Measurements from ENCODE around the gene CRHBP. TPM values are rescaled to one million over a fixed set of nuclear protein-coding genes. Genes with fewer than 3 reads are reported as not detected.
"Not testable (repeated sequence)": the region's sequence is repeated elsewhere in the genome, so short reads cannot be mapped to it uniquely, and the experiment has no call there.

Gene CRHBP
- total RNA-seq (2021) (not detected in 2 replicates), Bru-seq, nascent RNA (percentile 11 among the genes with signal in this experiment), BruChase-seq, experiment 1, labeled RNA remaining after a 2-hour chase (percentile 13 among the genes with signal in this experiment), BruChase-seq, experiment 2, labeled RNA remaining after a 6-hour chase (percentile 12 among the genes with signal in this experiment)
- long read RNA-seq = 0 reads

DNA sequence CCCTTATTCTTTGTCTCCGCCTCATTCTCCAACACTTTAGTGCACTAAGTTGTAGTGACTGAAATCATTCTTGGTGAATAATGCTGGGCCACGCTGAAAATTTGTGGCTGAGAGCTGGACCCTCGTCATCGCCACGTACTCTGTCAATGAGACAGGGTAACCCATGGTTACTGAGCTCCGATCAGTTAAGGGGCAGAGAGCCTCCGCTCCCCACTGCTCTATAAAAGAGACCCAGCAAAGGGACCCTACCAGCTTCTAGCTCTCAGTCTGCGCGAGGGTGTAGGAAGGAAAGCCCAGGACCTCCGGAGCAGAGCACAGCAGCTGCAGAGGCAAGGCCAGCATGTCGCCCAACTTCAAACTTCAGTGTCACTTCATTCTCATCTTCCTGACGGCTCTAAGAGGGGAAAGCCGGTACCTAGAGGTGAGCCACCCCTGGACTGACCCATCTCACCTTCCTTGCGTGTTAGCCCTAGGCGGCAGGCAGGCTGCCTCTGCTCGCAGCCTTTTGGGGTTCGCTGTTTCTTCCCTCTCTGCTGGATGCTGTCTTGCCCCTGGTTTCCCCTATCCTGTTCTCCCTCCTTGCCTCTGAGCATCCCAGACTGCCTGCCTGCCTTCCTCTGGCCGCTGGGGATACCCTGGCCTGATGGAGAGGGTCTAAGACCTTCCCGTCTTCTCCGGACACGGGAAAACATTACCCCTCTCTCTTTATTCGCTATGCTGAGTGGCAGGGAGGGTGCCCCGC, at the start of gene CRHBP:
TSS of gene CRHBP (plus strand) at position 251 of the 742 bp plus-strand sequence. CDS start at position 341, 90 bp downstream.
- no TSS peak for BruUV-seq (replicated peaks)
- intact Hi-C loops (cut with micrococcal nuclease; ENCODE audit: unreplicated experiment) = no loop called here
- TF ChIP-seq EZH2 (IDR thresholded peaks at IDR 0.05; ENCODE audit: low read depth) = no peak
- TF ChIP-seq, protein P1, sequence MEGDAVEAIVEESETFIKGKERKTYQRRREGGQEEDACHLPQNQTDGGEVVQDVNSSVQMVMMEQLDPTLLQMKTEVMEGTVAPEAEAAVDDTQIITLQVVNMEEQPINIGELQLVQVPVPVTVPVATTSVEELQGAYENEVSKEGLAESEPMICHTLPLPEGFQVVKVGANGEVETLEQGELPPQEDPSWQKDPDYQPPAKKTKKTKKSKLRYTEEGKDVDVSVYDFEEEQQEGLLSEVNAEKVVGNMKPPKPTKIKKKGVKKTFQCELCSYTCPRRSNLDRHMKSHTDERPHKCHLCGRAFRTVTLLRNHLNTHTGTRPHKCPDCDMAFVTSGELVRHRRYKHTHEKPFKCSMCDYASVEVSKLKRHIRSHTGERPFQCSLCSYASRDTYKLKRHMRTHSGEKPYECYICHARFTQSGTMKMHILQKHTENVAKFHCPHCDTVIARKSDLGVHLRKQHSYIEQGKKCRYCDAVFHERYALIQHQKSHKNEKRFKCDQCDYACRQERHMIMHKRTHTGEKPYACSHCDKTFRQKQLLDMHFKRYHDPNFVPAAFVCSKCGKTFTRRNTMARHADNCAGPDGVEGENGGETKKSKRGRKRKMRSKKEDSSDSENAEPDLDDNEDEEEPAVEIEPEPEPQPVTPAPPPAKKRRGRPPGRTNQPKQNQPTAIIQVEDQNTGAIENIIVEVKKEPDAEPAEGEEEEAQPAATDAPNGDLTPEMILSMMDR (conservative IDR thresholded peaks at IDR 0.05) = no peak
- H3K79me2 ChIP-seq (ENCODE audit: low read depth) = no peaks in the 10 kb centered on the region
- ChIA-PET CTCF (no interaction called here), POLR2A (ENCODE audit: unreplicated experiment) (interaction anchor here (0.6 kb wide), 1 partner anchor 1105 kb away, joined by 3 read pairs; no protein-coding TSS in a partner anchor)
- no peak within 1 kb of the TSS for H2AFZ ChIP-seq
- no peaks in the 10 kb centered on the region for H3K9me3 ChIP-seq (ENCODE audit: insufficient read depth, low read depth)
- H3K4me1 ChIP-seq (replicated peaks; ENCODE audit: insufficient read depth) = no peaks in the 10 kb centered on the region
- no peaks in the 10 kb centered on the region for H3F3A ChIP-seq (ENCODE audit: insufficient read depth, low read depth)
- H3K4me3 ChIP-seq = no peak within 1 kb of the TSS
- 0 out of 2 replicates have a peak, but pooled peaks cover 3% of the 10 kb centered on the region for H3K27me3 ChIP-seq (ENCODE audit: insufficient read depth, low read depth)
- H3K27ac ChIP-seq = no peak within 1 kb of the TSS
- no peak for DNase-seq
- H3K9me2 ChIP-seq (ENCODE audit: insufficient read depth) = no peaks in the 10 kb centered on the region
- no peak within 1 kb of the TSS for H3K4me2 ChIP-seq
- no peaks in the 10 kb centered on the region for H3K36me3 ChIP-seq (ENCODE audit: low read depth)
- H4K20me1 ChIP-seq (ENCODE audit: insufficient read depth) = no peaks in the 10 kb centered on the region

DNA sequence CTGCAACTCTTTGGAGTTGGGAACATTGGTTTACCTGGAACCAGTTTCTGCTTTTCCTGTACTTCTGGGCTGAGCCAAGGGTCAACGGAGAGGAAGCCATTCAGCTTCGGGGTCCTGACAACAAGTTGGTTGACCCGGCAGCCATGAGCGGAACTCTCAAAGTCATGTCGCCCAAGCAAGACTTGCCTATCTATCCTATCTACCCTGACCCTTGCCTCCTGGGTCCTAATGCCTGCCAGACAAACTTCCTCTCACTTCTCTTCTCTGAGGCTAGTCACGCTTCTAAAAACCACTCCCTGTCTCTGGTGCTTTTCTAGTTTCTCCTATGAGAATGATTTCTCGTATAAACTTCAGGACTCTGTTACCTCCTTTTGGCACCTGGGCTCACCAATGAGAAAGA, 44.7 kb upstream of the CRHBP start:
- intact Hi-C loops (cut with micrococcal nuclease; ENCODE audit: unreplicated experiment) = no loop called here
- ChIA-PET CTCF (no interaction called here), POLR2A (ENCODE audit: unreplicated experiment) (no interaction called here)
- no peaks in the 10 kb centered on the region for H3K9me2 ChIP-seq (ENCODE audit: insufficient read depth)
- H3K4me3 ChIP-seq = no peak overlapping the region
- no peak overlapping the region for H3K27ac ChIP-seq
- H3K9me3 ChIP-seq (ENCODE audit: insufficient read depth, low read depth) = no peaks in the 10 kb centered on the region
- no peak overlapping the region for H3K4me2 ChIP-seq
- no peak for DNase-seq
- no peaks in the 10 kb centered on the region for H3F3A ChIP-seq (ENCODE audit: insufficient read depth, low read depth)
- TF ChIP-seq, protein P1 (conservative IDR thresholded peaks at IDR 0.05) = no peak
- TF ChIP-seq EZH2 (IDR thresholded peaks at IDR 0.05; ENCODE audit: low read depth) = no peak
- H3K36me3 ChIP-seq (ENCODE audit: low read depth) = no peaks in the 10 kb centered on the region
- BruUV-seq (replicated peaks) = no TSS peak
- H4K20me1 ChIP-seq (ENCODE audit: insufficient read depth) = no peaks in the 10 kb centered on the region
- H3K4me1 ChIP-seq (replicated peaks; ENCODE audit: insufficient read depth) = no peaks in the 10 kb centered on the region
- no peak overlapping the region for H2AFZ ChIP-seq
- no peaks in the 10 kb centered on the region for H3K27me3 ChIP-seq (ENCODE audit: insufficient read depth, low read depth)
- H3K79me2 ChIP-seq (ENCODE audit: low read depth) = no peaks in the 10 kb centered on the region

DNA sequence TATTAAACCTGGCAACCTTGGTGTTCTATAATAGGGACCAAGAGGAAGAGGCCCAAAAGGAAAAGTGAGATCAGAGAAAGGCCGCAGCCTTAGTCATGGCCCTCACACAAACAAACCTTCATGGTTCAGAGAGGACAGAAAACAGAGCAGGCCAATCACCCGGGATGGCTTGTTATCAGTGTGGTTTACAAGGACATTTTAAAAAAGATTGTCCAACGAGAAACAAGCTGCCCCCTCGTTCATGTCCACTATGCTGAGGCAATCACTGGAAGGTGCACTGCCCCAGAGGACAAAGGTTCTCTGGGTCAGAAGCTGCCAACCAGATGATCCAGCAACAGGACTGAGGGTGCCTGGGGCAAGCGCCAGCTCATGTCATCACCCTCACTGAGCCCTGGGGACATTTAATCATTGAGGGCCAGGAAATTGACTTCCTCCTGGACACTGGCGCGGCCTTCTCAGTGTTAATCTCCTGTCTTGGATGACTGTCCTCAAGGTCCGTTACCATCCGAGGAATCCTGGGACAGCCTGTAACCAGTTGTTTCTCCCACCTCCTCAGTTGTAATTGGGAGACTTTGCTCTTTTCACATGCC, 42.4 kb upstream of the CRHBP start:
- H3K9me2 ChIP-seq (ENCODE audit: insufficient read depth); H3K9me3 ChIP-seq (ENCODE audit: insufficient read depth, low read depth); DNase-seq; CTCF ChIA-PET; H3K36me3 ChIP-seq (ENCODE audit: low read depth); H4K20me1 ChIP-seq (ENCODE audit: insufficient read depth); H3K79me2 ChIP-seq (ENCODE audit: low read depth); H3K4me2 ChIP-seq; H3F3A ChIP-seq (ENCODE audit: insufficient read depth, low read depth); BruUV-seq (replicated peaks); POLR2A ChIA-PET (ENCODE audit: unreplicated experiment); H2AFZ ChIP-seq; intact Hi-C loops (cut with micrococcal nuclease; ENCODE audit: unreplicated experiment); H3K4me3 ChIP-seq; H3K27ac ChIP-seq; H3K27me3 ChIP-seq (ENCODE audit: insufficient read depth, low read depth); H3K4me1 ChIP-seq (replicated peaks; ENCODE audit: insufficient read depth): not testable (repeated sequence)

DNA sequence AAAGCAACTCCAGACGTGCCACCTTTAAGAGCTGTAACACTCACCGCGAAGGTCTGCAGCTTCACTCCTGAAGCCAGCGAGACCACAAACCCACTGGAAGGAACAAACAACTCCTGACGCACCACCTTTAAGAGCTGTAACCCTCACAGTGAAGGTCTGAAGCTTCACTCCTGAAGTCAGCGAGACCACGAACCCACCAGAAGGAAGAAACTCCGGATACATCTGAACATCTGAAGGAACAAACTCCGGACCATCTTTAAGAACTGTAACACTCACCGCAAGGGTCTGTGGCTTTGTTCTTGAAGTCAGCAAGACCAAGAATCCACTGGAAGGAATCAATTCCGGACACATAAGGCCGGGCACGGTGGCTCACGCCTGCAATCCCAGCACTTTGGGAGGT, 38.2 kb upstream of the CRHBP start:
- POLR2A ChIA-PET (ENCODE audit: unreplicated experiment); H3K4me2 ChIP-seq; H3K27me3 ChIP-seq (ENCODE audit: insufficient read depth, low read depth); H3K4me3 ChIP-seq; DNase-seq; H3F3A ChIP-seq (ENCODE audit: insufficient read depth, low read depth); H3K36me3 ChIP-seq (ENCODE audit: low read depth); H3K9me2 ChIP-seq (ENCODE audit: insufficient read depth); H2AFZ ChIP-seq; intact Hi-C loops (cut with micrococcal nuclease; ENCODE audit: unreplicated experiment); BruUV-seq (replicated peaks); H3K9me3 ChIP-seq (ENCODE audit: insufficient read depth, low read depth); H4K20me1 ChIP-seq (ENCODE audit: insufficient read depth); CTCF ChIA-PET; H3K79me2 ChIP-seq (ENCODE audit: low read depth); H3K4me1 ChIP-seq (replicated peaks; ENCODE audit: insufficient read depth); H3K27ac ChIP-seq: not testable (repeated sequence)

Data from PC-9 (cell line).